ENCODE data around the gene FBXL5.

FBXL5 gene

GRCh38 chr4:15656038-15656470 lies 897 bp upstream of the FBXL5 start:
- Histone ChIP-seq H3K9me3 (ENCODE audit: control insufficient read depth, insufficient read depth, low read depth, low read length) (no peaks in the 10 kb centered on the region), H3K36me3 (ENCODE audit: control insufficient read depth in 2 of 2, insufficient read depth in 1 of 2, low read length in 2 of 2) (peaks cover 0 to 7% of the 10 kb centered on the region in 2 experiments; a peak in 1 of 3 replicates), H3K4me3 (ENCODE audit: low read depth, low read length) (no peak overlapping the region), H3K4me1 (ENCODE audit: control insufficient read depth, insufficient read depth, low read length) (0 out of 2 replicates have a peak, but pooled peaks cover 4% of the 10 kb centered on the region), H3K27ac (ENCODE audit: extremely low read depth, low read depth, low read length) (peak overlapping the region; percentile 91; the same call in 1 of the 2 replicates)
- ChIA-PET POLR2A (interaction anchor here (2.8 kb wide), 1 partner anchor 26 kb away, joined by 18 read pairs; the partner anchor contains the start of gene FAM200B), CTCF (interaction anchor here (0.6 to 1.5 kb wide), 2 partner anchors 64 to 149 kb away, joined by 3 to 6 read pairs; no protein-coding TSS in a partner anchor)
- TF ChIP-seq SALL2 (tag by site-specific recombination; IDR thresholded peaks at IDR 0.05; ENCODE audit: borderline replicate concordance) (no peak), KLF9 (tag by site-specific recombination; IDR thresholded peaks at IDR 0.05; ENCODE audit: low read depth) (no peak), ZNF654 (tag by site-specific recombination; IDR thresholded peaks at IDR 0.05; ENCODE audit: low read depth) (no peak), ZNF530 (tag by site-specific recombination; IDR thresholded peaks at IDR 0.05; ENCODE audit: low read depth) (no peak), ZNF211 (tag by site-specific recombination; IDR thresholded peaks at IDR 0.05; ENCODE audit: low read depth) (no peak), ZSCAN18 (tag by site-specific recombination; IDR thresholded peaks at IDR 0.05) (no peak), SP2 (tag by site-specific recombination; IDR thresholded peaks at IDR 0.05) (no peak), ZBTB20 (tag by site-specific recombination; IDR thresholded peaks at IDR 0.05) (no peak), TRIM28 (IDR thresholded peaks at IDR 0.05; ENCODE audit: borderline replicate concordance, low read length) (no peak), PRDM10 (tag by site-specific recombination; IDR thresholded peaks at IDR 0.05) (no peak), SETDB1 (IDR thresholded peaks at IDR 0.05; ENCODE audit: insufficient read length, low read length) (no peak), ZBTB26 (tag by site-specific recombination; optimal IDR thresholded peaks at IDR 0.05) (no peak), HOXD13 (CRISPR knock-in tag; IDR thresholded peaks at IDR 0.05; ENCODE audit: borderline replicate concordance) (no peak)

- H3K9me3 ChIP-seq (ENCODE audit: control insufficient read depth, insufficient read depth, low read depth, low read length): no peaks in the 10 kb centered on the region
- TF ChIP-seq KLF8 (tag by site-specific recombination; IDR thresholded peaks at IDR 0.05) (peak; percentile 9; the same call in 1 of the 2 replicates), ZNF560 (tag by site-specific recombination; IDR thresholded peaks at IDR 0.05; ENCODE audit: borderline replicate concordance) (no peak), PRDM1 (tag by site-specific recombination; IDR thresholded peaks at IDR 0.05) (peak; percentile 66), ZNF335 (tag by site-specific recombination; conservative IDR thresholded peaks at IDR 0.05) (peak; percentile 48; the same call in 1 of the 2 replicates), ZNF157 (tag by site-specific recombination; IDR thresholded peaks at IDR 0.05) (no peak), REPIN1 (tag by site-specific recombination; IDR thresholded peaks at IDR 0.05; ENCODE audit: low read depth) (no peak), ZBTB26 (tag by site-specific recombination; optimal IDR thresholded peaks at IDR 0.05) (peak; percentile 80), GLIS1 (tag by site-specific recombination; IDR thresholded peaks at IDR 0.05) (peak; percentile 70), GLIS2 (tag by site-specific recombination; IDR thresholded peaks at IDR 0.05) (peak; percentile 77), HOXC10 (CRISPR knock-in tag; IDR thresholded peaks at IDR 0.05) (peak; percentile 43; the same call in 1 of the 2 replicates), ZNF423 (tag by site-specific recombination; IDR thresholded peaks at IDR 0.05) (peak; percentile 36; the same call in 1 of the 2 replicates), PBX3 (CRISPR knock-in tag; IDR thresholded peaks at IDR 0.05) (0 out of 2 replicates have a peak, but pooled peaks have one; percentile 78), ZBTB20 (tag by site-specific recombination; IDR thresholded peaks at IDR 0.05) (0 out of 2 replicates have a peak, but pooled peaks have one; percentile 37), MYNN (tag by site-specific recombination; IDR thresholded peaks at IDR 0.05; ENCODE audit: borderline replicate concordance) (no peak)
- POLR2A ChIA-PET: interaction anchor here (0.6 to 2.8 kb wide), 3 partner anchors 16 to 27 kb away, joined by 3 to 18 read pairs (median 4); partner anchors contain the start of gene FAM200B
- H3K36me3 ChIP-seq (ENCODE audit: control insufficient read depth in 2 of 2, insufficient read depth in 1 of 2, low read length in 2 of 2): peaks cover 0 to 5% of the 10 kb centered on the region in 2 experiments; a peak in 1 of 3 replicates
- CTCF ChIA-PET: interaction anchor here (0.7 kb wide), 1 partner anchor 175 kb away, joined by 3 read pairs; no protein-coding TSS in a partner anchor
- 0 out of 2 replicates have a peak, but pooled peaks cover 4% of the 10 kb centered on the region for H3K4me1 ChIP-seq (ENCODE audit: control insufficient read depth, insufficient read depth, low read length)
- H3K27ac ChIP-seq (ENCODE audit: extremely low read depth, low read depth, low read length): peak overlapping the region; percentile 91
- H3K4me3 ChIP-seq (ENCODE audit: low read depth, low read length): peak overlapping the region; percentile 74
Observed at GRCh38 chr4:15654593-15655222, 449 bp downstream of the FBXL5 start.
